ENCODE data around the gene CABCOCO1. TPM values are rescaled to one million over a fixed set of nuclear protein-coding genes. Genes with fewer than 3 reads are reported as not detected.

CABCOCO1 gene, protein sequence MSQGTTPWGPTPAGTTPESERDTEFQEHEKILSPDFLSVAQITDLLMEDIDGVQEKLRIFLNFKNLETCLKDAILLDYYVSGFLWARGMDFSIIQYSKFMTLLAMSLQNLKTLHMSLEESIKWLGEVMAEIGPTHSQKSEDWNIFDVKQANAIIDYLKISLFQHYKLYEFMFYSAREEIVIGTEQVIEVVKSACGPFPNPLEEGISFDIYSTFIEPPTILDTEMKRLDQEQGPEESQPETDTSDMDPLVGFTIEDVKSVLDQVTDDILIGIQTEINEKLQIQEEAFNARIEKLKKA
- total RNA-seq, result 1.2 TPM in 1 of 2 replicates, not detected in the other
- long read RNA-seq, result 0 reads

DNA sequence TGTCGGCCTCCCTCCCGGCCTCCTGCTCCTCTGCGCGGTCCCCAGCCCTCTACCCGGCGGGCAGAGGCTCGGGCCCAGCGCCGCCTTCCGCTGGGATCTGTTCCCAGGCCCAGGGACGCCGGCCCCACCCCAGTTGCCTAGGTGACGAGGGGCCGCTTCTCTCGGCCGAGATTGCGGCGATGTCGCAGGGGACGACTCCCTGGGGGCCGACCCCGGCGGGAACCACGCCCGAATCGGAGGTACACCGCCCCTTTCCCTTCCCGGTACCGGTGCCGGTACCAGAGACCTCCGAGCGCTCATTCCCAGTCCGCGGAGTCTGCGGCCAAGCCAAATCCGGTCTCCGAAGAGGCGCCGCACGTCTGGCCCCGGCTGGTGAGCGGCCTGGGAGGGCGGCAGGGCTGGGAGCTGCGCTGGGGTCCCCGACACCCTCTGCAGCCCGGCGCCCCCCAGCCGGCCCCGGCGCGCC is at the start of gene CABCOCO1:
TSS of gene CABCOCO1 (plus strand) at position 136 of the 466 bp plus-strand sequence. CDS start at position 180, 44 bp downstream.
- H3K4me3 Mint-ChIP-seq (ENCODE audit: low read depth), result peak within 1 kb of the TSS; percentile 74

DNA sequence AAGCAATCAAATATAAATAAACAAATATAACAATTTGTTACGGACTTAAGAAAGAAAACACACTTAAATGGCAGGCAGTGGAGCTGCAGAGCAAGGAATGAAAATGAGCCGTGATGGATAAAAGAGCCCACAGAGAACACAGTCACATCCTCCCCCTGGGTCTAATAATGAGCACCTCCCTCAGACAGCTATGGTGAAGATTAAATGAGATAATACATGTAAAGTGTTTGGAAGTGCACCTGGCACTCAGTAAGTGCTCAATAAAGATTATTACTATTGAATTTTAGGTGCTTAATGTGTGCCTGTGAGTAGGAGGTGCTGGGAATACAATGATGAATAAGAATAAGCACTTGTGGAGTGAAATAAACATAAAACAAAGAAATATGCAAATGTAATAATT is 49.1 kb upstream of the CABCOCO1 start:
- H3K9me3 Mint-ChIP-seq (ENCODE audit: low read depth), result no peaks in the 10 kb centered on the region
- H3K36me3 Mint-ChIP-seq (ENCODE audit: insufficient read depth), result no peaks in the 10 kb centered on the region
- TF ChIP-seq, protein P1, sequence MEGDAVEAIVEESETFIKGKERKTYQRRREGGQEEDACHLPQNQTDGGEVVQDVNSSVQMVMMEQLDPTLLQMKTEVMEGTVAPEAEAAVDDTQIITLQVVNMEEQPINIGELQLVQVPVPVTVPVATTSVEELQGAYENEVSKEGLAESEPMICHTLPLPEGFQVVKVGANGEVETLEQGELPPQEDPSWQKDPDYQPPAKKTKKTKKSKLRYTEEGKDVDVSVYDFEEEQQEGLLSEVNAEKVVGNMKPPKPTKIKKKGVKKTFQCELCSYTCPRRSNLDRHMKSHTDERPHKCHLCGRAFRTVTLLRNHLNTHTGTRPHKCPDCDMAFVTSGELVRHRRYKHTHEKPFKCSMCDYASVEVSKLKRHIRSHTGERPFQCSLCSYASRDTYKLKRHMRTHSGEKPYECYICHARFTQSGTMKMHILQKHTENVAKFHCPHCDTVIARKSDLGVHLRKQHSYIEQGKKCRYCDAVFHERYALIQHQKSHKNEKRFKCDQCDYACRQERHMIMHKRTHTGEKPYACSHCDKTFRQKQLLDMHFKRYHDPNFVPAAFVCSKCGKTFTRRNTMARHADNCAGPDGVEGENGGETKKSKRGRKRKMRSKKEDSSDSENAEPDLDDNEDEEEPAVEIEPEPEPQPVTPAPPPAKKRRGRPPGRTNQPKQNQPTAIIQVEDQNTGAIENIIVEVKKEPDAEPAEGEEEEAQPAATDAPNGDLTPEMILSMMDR (IDR thresholded peaks at IDR 0.05; ENCODE audit: unreplicated experiment), result no peak
- no peaks in the 10 kb centered on the region for H3K27me3 Mint-ChIP-seq
- DNase-seq (ENCODE audit: low spot score, unreplicated experiment), result no peak
- H3K4me3 Mint-ChIP-seq (ENCODE audit: low read depth), result no peak overlapping the region
- no peak overlapping the region for H3K27ac Mint-ChIP-seq
- peaks cover 18% of the 10 kb centered on the region for H3K4me1 Mint-ChIP-seq (ENCODE audit: low read depth)

More for the DNA sequence above, at the start of gene CABCOCO1:
- TF ChIP-seq, protein P1 (IDR thresholded peaks at IDR 0.05; ENCODE audit: unreplicated experiment), result no peak
- Mint-ChIP-seq H3K27ac (no peak within 1 kb of the TSS), H3K9me3 (ENCODE audit: low read depth) (no peaks in the 10 kb centered on the region), H3K27me3 (peaks cover 2% of the 10 kb centered on the region), H3K4me1 (ENCODE audit: low read depth) (peaks cover 2% of the 10 kb centered on the region), H3K36me3 (ENCODE audit: insufficient read depth) (no peaks in the 10 kb centered on the region)
- peak; percentile 57 for DNase-seq (ENCODE audit: low spot score, unreplicated experiment)

DNA sequence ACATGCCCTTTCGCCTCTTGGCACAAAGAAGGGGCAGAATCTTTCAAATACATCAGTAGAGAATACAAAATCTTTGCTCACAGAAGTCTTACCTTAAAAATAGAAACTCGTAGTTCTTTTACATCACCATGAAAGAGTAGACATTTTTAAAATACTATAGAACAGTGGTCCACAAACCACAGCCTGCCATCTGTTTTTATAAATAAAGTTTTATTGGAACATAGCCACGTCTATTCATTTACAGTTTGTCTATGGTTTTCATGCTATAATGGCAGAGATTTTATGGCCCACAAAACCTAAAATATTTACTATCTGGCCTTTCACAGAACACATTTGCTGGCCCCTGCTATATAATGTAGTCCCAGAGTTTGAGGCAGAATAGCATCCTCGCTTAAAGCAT is 46.1 kb upstream of the CABCOCO1 start:
- Mint-ChIP-seq H3K4me1 (ENCODE audit: low read depth) (peaks cover 22% of the 10 kb centered on the region), H3K27ac (no peak overlapping the region), H3K36me3 (ENCODE audit: insufficient read depth) (no peaks in the 10 kb centered on the region), H3K4me3 (ENCODE audit: low read depth) (no peak overlapping the region), H3K27me3 (peaks cover 3% of the 10 kb centered on the region), H3K9me3 (ENCODE audit: low read depth) (no peaks in the 10 kb centered on the region)
- no peak for DNase-seq (ENCODE audit: low spot score, unreplicated experiment)
- TF ChIP-seq, protein P1 (IDR thresholded peaks at IDR 0.05; ENCODE audit: unreplicated experiment), result no peak

DNA sequence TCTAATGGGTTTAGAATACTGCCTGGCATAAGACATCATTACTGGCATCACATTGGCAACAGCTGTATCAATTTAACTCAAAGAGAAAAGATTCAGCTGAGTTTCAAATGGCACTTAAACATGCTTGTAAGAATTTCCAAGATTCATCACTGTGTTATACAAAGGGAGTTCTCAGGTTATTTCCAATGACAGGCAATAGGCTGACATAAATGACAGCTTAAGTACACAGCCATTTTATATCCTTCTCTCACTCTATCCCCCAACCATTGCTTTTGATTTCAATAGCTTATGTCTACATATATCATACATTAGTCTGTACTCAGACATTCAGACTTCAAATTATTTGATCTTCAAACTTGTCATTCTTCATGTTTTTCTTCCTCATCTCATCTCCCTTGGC is 45.5 kb upstream of the CABCOCO1 start:
- no peak overlapping the region for H3K27ac Mint-ChIP-seq
- H3K9me3 Mint-ChIP-seq (ENCODE audit: low read depth), result no peaks in the 10 kb centered on the region
- H3K36me3 Mint-ChIP-seq (ENCODE audit: insufficient read depth), result no peaks in the 10 kb centered on the region
- TF ChIP-seq, protein P1 (IDR thresholded peaks at IDR 0.05; ENCODE audit: unreplicated experiment), result no peak
- no peak for DNase-seq (ENCODE audit: low spot score, unreplicated experiment)
- no peak overlapping the region for H3K4me3 Mint-ChIP-seq (ENCODE audit: low read depth)
- peaks cover 3% of the 10 kb centered on the region for H3K27me3 Mint-ChIP-seq
- peaks cover 22% of the 10 kb centered on the region for H3K4me1 Mint-ChIP-seq (ENCODE audit: low read depth)

DNA sequence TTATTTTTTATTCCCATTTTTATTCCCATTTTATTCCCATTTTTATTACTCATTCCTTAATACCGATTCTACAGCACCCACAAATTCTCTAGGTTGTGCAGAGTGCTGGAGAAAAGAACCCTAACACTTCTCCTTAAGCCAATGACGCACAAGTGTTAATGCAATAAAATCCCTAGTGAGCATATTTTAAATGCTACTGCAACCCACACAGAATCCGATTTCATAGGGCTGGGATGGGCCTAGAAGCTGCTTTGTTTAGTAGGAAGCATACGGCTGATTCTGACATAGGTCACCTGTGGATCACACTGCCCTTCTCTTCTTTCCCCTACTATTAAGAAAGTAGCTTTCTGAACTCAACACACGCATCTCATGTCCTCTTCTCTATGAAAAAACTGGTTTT is 45.1 kb upstream of the CABCOCO1 start:
- no peaks in the 10 kb centered on the region for H3K9me3 Mint-ChIP-seq (ENCODE audit: low read depth)
- peaks cover 20% of the 10 kb centered on the region for H3K4me1 Mint-ChIP-seq (ENCODE audit: low read depth)
- TF ChIP-seq, protein P1 (IDR thresholded peaks at IDR 0.05; ENCODE audit: unreplicated experiment), result no peak
- no peak overlapping the region for H3K27ac Mint-ChIP-seq
- H3K36me3 Mint-ChIP-seq (ENCODE audit: insufficient read depth), result no peaks in the 10 kb centered on the region
- no peak overlapping the region for H3K4me3 Mint-ChIP-seq (ENCODE audit: low read depth)
- DNase-seq (ENCODE audit: low spot score, unreplicated experiment), result no peak
- H3K27me3 Mint-ChIP-seq, result peaks cover 3% of the 10 kb centered on the region

Measured in progenitor cell of endocrine pancreas (in vitro differentiated cells).